Measurements from ENCODE around the gene BCL7B. TPM values are rescaled to one million over a fixed set of nuclear protein-coding genes. Genes with fewer than 3 reads are reported as not detected.

BCL7B gene
- total and polyA plus RNA-seq, 2 of the 4 experiments (the other 2 are of a cell fraction), result 7.2 to 51.3 TPM

GRCh38 chr7:73533742-73534141 is 23.7 kb downstream of the BCL7B start:
- H3K4me1 ChIP-seq (ENCODE audit: control insufficient read depth, insufficient read depth, low read length), result no peaks in the 10 kb centered on the region
- H3K18ac ChIP-seq (ENCODE audit: low read depth, low read length), result no peak overlapping the region
- no peak overlapping the region for H2BK15ac ChIP-seq (ENCODE audit: low read depth, low read length)
- dilution Hi-C loops (cut with HindIII; ENCODE audit: low sequenced_read_pairs, unreplicated experiment), result no loop called here
- no peak for ATAC-seq (ENCODE audit: low read depth)
- peak overlapping the region; percentile 33; the same call in 1 of the 2 replicates for H3K27ac ChIP-seq (ENCODE audit: insufficient read depth, low read length)
- no peak overlapping the region for H3K56ac ChIP-seq (ENCODE audit: extremely low read depth, insufficient read depth, low read length)
- BruUV-seq (replicated peaks), result no TSS peak
- ChIA-PET CTCF (no interaction called here), POLR2A (ENCODE audit: unreplicated experiment) (no interaction called here)
- H3K14ac ChIP-seq (replicated peaks; ENCODE audit: low read depth, low read length), result no peak overlapping the region
- intact Hi-C loops (cut with micrococcal nuclease), result no loop called here
- peaks cover 6 to 18% of the 10 kb centered on the region in 2 experiments; a peak in 2 of 4 replicates for H3K79me1 ChIP-seq (ENCODE audit: low read depth in 1 of 2, low read length in 2 of 2)
- H4K91ac ChIP-seq (ENCODE audit: insufficient read depth, low read depth, low read length), result no peak overlapping the region
- H2BK5ac ChIP-seq (ENCODE audit: low read depth, low read length, poor library complexity, severe bottlenecking), result peak overlapping the region; percentile 38
- no peak overlapping the region for H4K5ac ChIP-seq (ENCODE audit: low read depth, low read length)
- no peak overlapping the region for H2AK5ac ChIP-seq (ENCODE audit: low read depth, low read length)
- H3K23ac ChIP-seq (ENCODE audit: low read depth, low read length), result no peak overlapping the region
- no peak overlapping the region for H3K4me3 ChIP-seq (ENCODE audit: insufficient read depth, low read depth, low read length)
- H3K27me3 ChIP-seq (ENCODE audit: control insufficient read depth, insufficient read depth, low read length), result no peaks in the 10 kb centered on the region
- H3K9me3 ChIP-seq (ENCODE audit: control insufficient read depth, insufficient read depth, low read length), result no peaks in the 10 kb centered on the region
- no CpG with 5 or more reads among the region's 9 CpGs for WGBS, 2 experiments (ENCODE audit: extremely low coverage in 2 of 2, insufficient read length in 1 of 2)
- no peak overlapping the region for H2BK20ac ChIP-seq (ENCODE audit: low read depth, low read length)
- peaks cover 31% of the 10 kb centered on the region for H3K36me3 ChIP-seq (ENCODE audit: control insufficient read depth, insufficient read depth, low read length)
- DNase-seq, result no peak
- no peaks in the 10 kb centered on the region for H4K20me1 ChIP-seq (ENCODE audit: insufficient read depth, low read length)
- peaks cover 3% of the 10 kb centered on the region; the same call in 1 of the 2 replicates for H3K9me1 ChIP-seq (ENCODE audit: insufficient read depth, low read length)
- no peak for TF ChIP-seq MAZ (IDR thresholded peaks at IDR 0.05; ENCODE audit: borderline replicate concordance, low read depth, low read length)
- no peak for TF ChIP-seq POLR2A (IDR thresholded peaks at IDR 0.05; ENCODE audit: low read depth, low read length)
- no peak for TF ChIP-seq RCOR1 (IDR thresholded peaks at IDR 0.05; ENCODE audit: insufficient replicate concordance, low read length)
- no peak for TF ChIP-seq RFX5 (IDR thresholded peaks at IDR 0.05; ENCODE audit: low read depth, low read length)
- TF ChIP-seq CTCF (conservative IDR thresholded peaks at IDR 0.05; ENCODE audit: low read depth, low read length), result no peak
- TF ChIP-seq MXI1 (IDR thresholded peaks at IDR 0.05; ENCODE audit: borderline replicate concordance, low read depth, low read length), result no peak
- no peak for TF ChIP-seq CHD1 (IDR thresholded peaks at IDR 0.05; ENCODE audit: low read depth, low read length)
- TF ChIP-seq CEBPB (IDR thresholded peaks at IDR 0.05; ENCODE audit: low read depth, low read length), result no peak
- no peak for TF ChIP-seq USF2 (IDR thresholded peaks at IDR 0.05; ENCODE audit: low read depth, low read length)
- no peak for TF ChIP-seq RAD21 (IDR thresholded peaks at IDR 0.05; ENCODE audit: low read length)
- no peak for TF ChIP-seq BHLHE40 (IDR thresholded peaks at IDR 0.05; ENCODE audit: low read depth, low read length)
- no peak for TF ChIP-seq MAFK (IDR thresholded peaks at IDR 0.05; ENCODE audit: low read depth, low read length)
- no peak for TF ChIP-seq FOS (IDR thresholded peaks at IDR 0.05; ENCODE audit: low read depth, low read length)
- no peak for TF ChIP-seq ELK1 (IDR thresholded peaks at IDR 0.05; ENCODE audit: borderline replicate concordance, low read depth, low read length)
- TF ChIP-seq NFE2L2 (IDR thresholded peaks at IDR 0.05; ENCODE audit: low read depth, low read length), result no peak
- TF ChIP-seq SMC3 (IDR thresholded peaks at IDR 0.05; ENCODE audit: low read depth, low read length), result no peak
- no peak overlapping the region for H3K9ac ChIP-seq (ENCODE audit: low read depth, low read length)
- in situ Hi-C loops (cut with MboI; ENCODE audit: low sequenced_read_pairs), result no loop called here
- peak overlapping the region in 1 of 2 experiments; percentile 65; a peak in 1 of 4 replicates for H4K8ac ChIP-seq (ENCODE audit: low read depth in 2 of 2, low read length in 2 of 2)
- no peak overlapping the region for H3K4ac ChIP-seq (ENCODE audit: low read depth, low read length)
- no peak overlapping the region for H2AK9ac ChIP-seq (replicated peaks; ENCODE audit: low read depth, low read length, poor library complexity)
- H3K4me2 ChIP-seq (ENCODE audit: low read depth, low read length), result no peak overlapping the region
- no peak overlapping the region for H2AFZ ChIP-seq (replicated peaks; ENCODE audit: low read length, poor library complexity)
- no peak overlapping the region for H2BK120ac ChIP-seq (ENCODE audit: low read depth, low read length)
